Stimulated activated naive CD4-positive, alpha-beta T cell treated with Interleukin-2 at 50 U/mL for 16 hours (primary cell): ENCODE data around the gene SEMA4G.

Experiments
- DNase-seq: peaks from one replicate; lab custom pipeline; 2025; lab: John Stamatoyannopoulos, UW

SEMA4G gene

GRCh38 chr10:100969187-100970075 is at the start of gene SEMA4G:
Gene SEMA4G, plus strand, starts transcription at chr10:100969504. Its CDS starts 3,409 bp downstream, at chr10:100972913.
- peak; percentile 19 for DNase-seq

GRCh38 chr10:100923580-100923979 is 45.7 kb upstream of the SEMA4G start:
- no peak for DNase-seq

GRCh38 chr10:100927266-100927665 is 42.0 kb upstream of the SEMA4G start:
- no peak for DNase-seq

GRCh38 chr10:100928039-100928438 is 41.3 kb upstream of the SEMA4G start:
- DNase-seq: no peak

GRCh38 chr10:100930368-100930767 is 38.9 kb upstream of the SEMA4G start:
- no peak for DNase-seq

GRCh38 chr10:100934084-100934659 is 35.1 kb upstream of the SEMA4G start:
- DNase-seq: no peak

GRCh38 chr10:100939763-100940344 is 29.4 kb upstream of the SEMA4G start:
- DNase-seq: no peak

GRCh38 chr10:100942229-100942628 is 27.1 kb upstream of the SEMA4G start:
- no peak for DNase-seq

- no peak for DNase-seq
Measured at GRCh38 chr10:100943508-100943907, 25.8 kb upstream of the SEMA4G start.

- no peak for DNase-seq
Measured at GRCh38 chr10:100945754-100946153, 23.6 kb upstream of the SEMA4G start.

GRCh38 chr10:100948916-100949315 is 20.4 kb upstream of the SEMA4G start:
- no peak for DNase-seq

GRCh38 chr10:100960251-100960650 is 9.1 kb upstream of the SEMA4G start:
- no peak for DNase-seq

GRCh38 chr10:100962351-100963080 is 6.8 kb upstream of the SEMA4G start:
- no peak for DNase-seq

GRCh38 chr10:100963826-100964225 is 5.5 kb upstream of the SEMA4G start:
- DNase-seq: no peak

GRCh38 chr10:100965820-100966219 is 3.5 kb upstream of the SEMA4G start:
- DNase-seq: no peak

- no peak for DNase-seq
Measured at GRCh38 chr10:100966887-100967286, 2.4 kb upstream of the SEMA4G start.

- no peak for DNase-seq
Measured at GRCh38 chr10:100967332-100967731, 2.0 kb upstream of the SEMA4G start.

GRCh38 chr10:100968062-100968736 is 1.1 kb upstream of the SEMA4G start:
- no peak for DNase-seq

- no peak for DNase-seq
Measured at GRCh38 chr10:100968863-100969186, 479 bp upstream of the SEMA4G start.

- peak; percentile 12 for DNase-seq
Measured at GRCh38 chr10:100970076-100970913, 991 bp downstream of the SEMA4G start.
